GM21737 (cell line): ENCODE results near the gene SUOX.
"Not testable (repeated sequence)": the region's sequence is repeated elsewhere in the genome, so short reads cannot be mapped to it uniquely, and the experiment has no call there.

Experiments
- ATAC-seq: cut with Tn5 transposase; IDR thresholded peaks from one replicate; pipeline ENCODE4 v1.9.1; 2021; ENCODE audit warnings: mild to moderate bottlenecking, moderate library complexity; ENCODE audit not compliant: unreplicated experiment

The SUOX gene

GRCh38 chr12:56017181-56017580, 20.1 kb downstream of the SUOX start:
- ATAC-seq = no peak

- no peak for ATAC-seq
Observed at GRCh38 chr12:56018356-56018755, 21.3 kb downstream of the SUOX start.

- no peak for ATAC-seq
Observed at GRCh38 chr12:56020423-56021184, 23.5 kb downstream of the SUOX start, which contains the start of gene IKZF4. TSS of gene IKZF4 (plus strand) at chr12:56021043. CDS start at chr12:56021494, 451 bp downstream.

- no peak for ATAC-seq
Observed at GRCh38 chr12:56021889-56022497, 24.9 kb downstream of the SUOX start.

- ATAC-seq = no peak
Observed at GRCh38 chr12:56028511-56029165, 31.6 kb downstream of the SUOX start.

- ATAC-seq = no peak
Observed at GRCh38 chr12:56029166-56029519, 32.1 kb downstream of the SUOX start.

GRCh38 chr12:56029666-56030293, 32.7 kb downstream of the SUOX start:
- ATAC-seq = no peak

GRCh38 chr12:56031987-56032386, 34.9 kb downstream of the SUOX start:
- ATAC-seq = no peak

- no peak for ATAC-seq
Observed at GRCh38 chr12:56034586-56035332, 37.7 kb downstream of the SUOX start.

GRCh38 chr12:56037161-56037560, 40.1 kb downstream of the SUOX start:
- ATAC-seq = no peak

GRCh38 chr12:56038022-56038655, 41.1 kb downstream of the SUOX start:
- ATAC-seq = no peak

GRCh38 chr12:56040151-56040550, 43.1 kb downstream of the SUOX start:
- ATAC-seq = no peak

GRCh38 chr12:56040963-56041551, 44.0 kb downstream of the SUOX start:
- ATAC-seq = no peak

- peak; percentile 87 for ATAC-seq
Observed at GRCh38 chr12:56041552-56042429, 44.7 kb downstream of the SUOX start, which contains the start of gene RPS26. TSS of gene RPS26 (plus strand) at chr12:56041918. CDS start at chr12:56042167, 249 bp downstream.

- ATAC-seq = not testable (repeated sequence)
Observed at GRCh38 chr12:56042430-56042813, 45.3 kb downstream of the SUOX start.

GRCh38 chr12:56042843-56043242, 45.8 kb downstream of the SUOX start:
- ATAC-seq = no peak

GRCh38 chr12:56046027-56046780, 49.1 kb downstream of the SUOX start:
- no peak for ATAC-seq

- ATAC-seq = no peak
Observed at GRCh38 chr12:56053407-56053893, 56.4 kb downstream of the SUOX start.
